Stimulated activated CD8-positive, alpha-beta memory T cell treated with anti-CD3 and anti-CD28 coated beads, Interleukin-7, amount 100 ng/mL, for 24 hours (primary cell): ENCODE results near the gene RNF208.
A peak's percentile ranks its signal among the peaks of the same experiment; 100 is the strongest.
"Not testable (repeated sequence)": the region's sequence is repeated elsewhere in the genome, so short reads cannot be mapped to it uniquely, and the experiment has no call there.

ENCODE experiments used
- DNase-seq: peaks from one replicate; pipeline ENCODE4 v3.0.0-alpha.2; 2020; ENCODE audit warnings: low read depth

RNF208 gene

GRCh38 chr9:137222190-137223077 is at the start of gene RNF208:
RNF208 (minus strand) TSS chr9:137222240; CDS start chr9:137221212, 1,028 bp downstream.
- no peak for DNase-seq

- DNase-seq = no peak
Measured at GRCh38 chr9:137271696-137272076, 49.6 kb upstream of the RNF208 start.

GRCh38 chr9:137270929-137271695 is 49.1 kb upstream of the RNF208 start:
- DNase-seq = no peak

GRCh38 chr9:137269231-137269772 is 47.3 kb upstream of the RNF208 start:
- no peak for DNase-seq

GRCh38 chr9:137268538-137269201 is 46.6 kb upstream of the RNF208 start:
- no peak for DNase-seq

- DNase-seq = no peak
Measured at GRCh38 chr9:137267933-137268355, 45.9 kb upstream of the RNF208 start.

GRCh38 chr9:137266585-137267453 is 44.8 kb upstream of the RNF208 start:
- no peak for DNase-seq

GRCh38 chr9:137266162-137266527 is 44.1 kb upstream of the RNF208 start:
- DNase-seq = no peak

GRCh38 chr9:137265496-137266161 is 43.6 kb upstream of the RNF208 start:
- no peak for DNase-seq

- no peak for DNase-seq
Measured at GRCh38 chr9:137264067-137264466, 42.0 kb upstream of the RNF208 start.

- DNase-seq = no peak
Measured at GRCh38 chr9:137263506-137263905, 41.5 kb upstream of the RNF208 start.

GRCh38 chr9:137262909-137263285 is 40.9 kb upstream of the RNF208 start:
- no peak for DNase-seq

- DNase-seq = not testable (repeated sequence)
Measured at GRCh38 chr9:137262173-137262908, 40.3 kb upstream of the RNF208 start.

- no peak for DNase-seq
Measured at GRCh38 chr9:137256856-137257255, 34.8 kb upstream of the RNF208 start.

GRCh38 chr9:137256362-137256761 is 34.3 kb upstream of the RNF208 start:
- DNase-seq = no peak

GRCh38 chr9:137255448-137256114 is 33.5 kb upstream of the RNF208 start:
- no peak for DNase-seq

- DNase-seq = peak; percentile 95
Measured at GRCh38 chr9:137254624-137255447, 32.8 kb upstream of the RNF208 start, which contains the start of gene NELFB. NELFB (plus strand) TSS chr9:137255327.
